ENCODE results near the gene CMTM2. TPM values are rescaled to one million over a fixed set of nuclear protein-coding genes. Genes with fewer than 3 reads are reported as not detected.
A peak's percentile ranks its signal among the peaks of the same experiment; 100 is the strongest.

The CMTM2 gene
- total and polyA plus RNA-seq, 9 of the 15 experiments (the other 6 are each of a cell fraction or from before 2014, with no cell fraction given) = not detected

DNA sequence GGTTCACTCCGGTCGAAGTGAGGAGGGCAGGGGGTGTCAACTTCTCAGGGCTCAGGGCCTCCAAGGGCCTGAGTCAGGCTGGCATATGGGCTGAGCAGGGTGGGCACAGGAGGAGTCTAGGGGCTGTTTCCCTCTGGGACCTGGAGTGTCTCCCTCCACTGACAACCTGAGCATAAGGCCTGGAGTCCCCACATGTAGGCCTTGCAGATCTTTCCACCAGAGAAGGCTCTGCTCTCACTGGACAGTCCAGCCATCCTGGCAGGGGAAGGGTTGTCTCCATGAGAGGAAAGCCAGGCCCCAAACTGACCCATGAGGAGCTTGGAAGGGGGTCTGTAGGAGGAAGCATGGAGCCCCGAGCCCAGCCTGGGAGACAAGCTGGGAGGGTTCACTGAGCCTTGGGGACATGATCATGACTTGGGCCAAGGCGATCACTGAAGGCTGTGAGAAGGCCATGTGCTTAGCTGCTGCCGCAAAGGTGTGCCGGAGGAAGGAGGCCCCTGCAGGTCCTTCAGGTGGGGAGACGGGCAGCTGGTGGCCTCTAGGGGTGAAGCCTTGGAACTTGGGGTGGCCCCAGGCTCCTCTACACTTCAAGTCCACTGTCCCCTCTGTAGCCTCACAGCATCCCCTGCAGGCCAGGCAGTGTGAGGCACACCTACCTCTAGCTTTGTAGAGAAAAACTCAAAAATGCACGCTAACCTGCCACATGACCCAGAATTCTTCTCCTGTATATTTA lies 9.9 kb downstream of the CMTM2 start (continued):
- TF ChIP-seq, protein P1, sequence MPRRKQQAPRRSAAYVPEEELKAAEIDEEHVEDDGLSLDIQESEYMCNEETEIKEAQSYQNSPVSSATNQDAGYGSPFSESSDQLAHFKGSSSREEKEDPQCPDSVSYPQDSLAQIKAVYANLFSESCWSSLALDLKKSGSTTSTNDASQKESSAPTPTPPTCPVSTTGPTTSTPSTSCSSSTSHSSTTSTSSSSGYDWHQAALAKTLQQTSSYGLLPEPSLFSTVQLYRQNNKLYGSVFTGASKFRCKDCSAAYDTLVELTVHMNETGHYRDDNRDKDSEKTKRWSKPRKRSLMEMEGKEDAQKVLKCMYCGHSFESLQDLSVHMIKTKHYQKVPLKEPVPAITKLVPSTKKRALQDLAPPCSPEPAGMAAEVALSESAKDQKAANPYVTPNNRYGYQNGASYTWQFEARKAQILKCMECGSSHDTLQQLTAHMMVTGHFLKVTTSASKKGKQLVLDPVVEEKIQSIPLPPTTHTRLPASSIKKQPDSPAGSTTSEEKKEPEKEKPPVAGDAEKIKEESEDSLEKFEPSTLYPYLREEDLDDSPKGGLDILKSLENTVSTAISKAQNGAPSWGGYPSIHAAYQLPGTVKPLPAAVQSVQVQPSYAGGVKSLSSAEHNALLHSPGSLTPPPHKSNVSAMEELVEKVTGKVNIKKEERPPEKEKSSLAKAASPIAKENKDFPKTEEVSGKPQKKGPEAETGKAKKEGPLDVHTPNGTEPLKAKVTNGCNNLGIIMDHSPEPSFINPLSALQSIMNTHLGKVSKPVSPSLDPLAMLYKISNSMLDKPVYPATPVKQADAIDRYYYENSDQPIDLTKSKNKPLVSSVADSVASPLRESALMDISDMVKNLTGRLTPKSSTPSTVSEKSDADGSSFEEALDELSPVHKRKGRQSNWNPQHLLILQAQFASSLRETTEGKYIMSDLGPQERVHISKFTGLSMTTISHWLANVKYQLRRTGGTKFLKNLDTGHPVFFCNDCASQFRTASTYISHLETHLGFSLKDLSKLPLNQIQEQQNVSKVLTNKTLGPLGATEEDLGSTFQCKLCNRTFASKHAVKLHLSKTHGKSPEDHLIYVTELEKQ (CRISPR knock-in tag; IDR thresholded peaks at IDR 0.05) = no peak
- TF ChIP-seq SP1 (CRISPR knock-in tag; IDR thresholded peaks at IDR 0.05) = 0 out of 2 replicates have a peak, but pooled peaks have one; percentile 19
- TF ChIP-seq SP2 (IDR thresholded peaks at IDR 0.05; ENCODE audit: extremely low read depth, low read depth, low read length, poor library complexity, severe bottlenecking) = no peak
- peak in 1 of 2 experiments; percentile 21; a peak in 1 of 4 replicates for TF ChIP-seq MAZ (CRISPR knock-in tag; conservative IDR thresholded peaks at IDR 0.05 in 1 of 2, IDR thresholded peaks at IDR 0.05 in 1 of 2)
- no peak for TF ChIP-seq HMGN3 (IDR thresholded peaks at IDR 0.05; ENCODE audit: borderline replicate concordance, extremely low read depth, insufficient read length, low read depth, low read length)
- TF ChIP-seq, protein P2, sequence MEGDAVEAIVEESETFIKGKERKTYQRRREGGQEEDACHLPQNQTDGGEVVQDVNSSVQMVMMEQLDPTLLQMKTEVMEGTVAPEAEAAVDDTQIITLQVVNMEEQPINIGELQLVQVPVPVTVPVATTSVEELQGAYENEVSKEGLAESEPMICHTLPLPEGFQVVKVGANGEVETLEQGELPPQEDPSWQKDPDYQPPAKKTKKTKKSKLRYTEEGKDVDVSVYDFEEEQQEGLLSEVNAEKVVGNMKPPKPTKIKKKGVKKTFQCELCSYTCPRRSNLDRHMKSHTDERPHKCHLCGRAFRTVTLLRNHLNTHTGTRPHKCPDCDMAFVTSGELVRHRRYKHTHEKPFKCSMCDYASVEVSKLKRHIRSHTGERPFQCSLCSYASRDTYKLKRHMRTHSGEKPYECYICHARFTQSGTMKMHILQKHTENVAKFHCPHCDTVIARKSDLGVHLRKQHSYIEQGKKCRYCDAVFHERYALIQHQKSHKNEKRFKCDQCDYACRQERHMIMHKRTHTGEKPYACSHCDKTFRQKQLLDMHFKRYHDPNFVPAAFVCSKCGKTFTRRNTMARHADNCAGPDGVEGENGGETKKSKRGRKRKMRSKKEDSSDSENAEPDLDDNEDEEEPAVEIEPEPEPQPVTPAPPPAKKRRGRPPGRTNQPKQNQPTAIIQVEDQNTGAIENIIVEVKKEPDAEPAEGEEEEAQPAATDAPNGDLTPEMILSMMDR (IDR thresholded peaks at IDR 0.05 in 2 of 3, conservative IDR thresholded peaks at IDR 0.05 in 1 of 3; ENCODE audit: insufficient read depth in 2 of 3, low read depth in 1 of 3, low read length in 3 of 3) = peak; percentile 97 to 99 (median 98)

Data from K562 (cell line).